WTC11 (cell line): ENCODE data around the gene ZDHHC21.

Experiments used
- CTCF ChIP-seq: fragments of 200-600 bp; IDR thresholded peaks from 2 replicates; pipeline ENCODE4 v1.8.0; 2022; ENCODE audit warnings: antibody characterized with exemption
- ESRRA ChIP-seq: sonication (generic); formaldehyde crosslinking; IDR thresholded peaks from 2 replicates; pipeline ENCODE4 v1.8.1; 2022; ENCODE audit warnings: mild to moderate bottlenecking, missing genetic modification reagents, borderline replicate concordance
- FOXK1 ChIP-seq: sonication (generic); formaldehyde crosslinking; IDR thresholded peaks from 2 replicates; pipeline ENCODE4 v1.8.0; 2022; ENCODE audit warnings: mild to moderate bottlenecking, moderate library complexity, missing genetic modification reagents
- NFYB ChIP-seq: sonication (generic); formaldehyde crosslinking; conservative IDR thresholded peaks from 2 replicates; pipeline ENCODE4 v1.8.0; 2022; ENCODE audit warnings: low read depth, missing genetic modification reagents
- RELA ChIP-seq: sonication (generic); formaldehyde crosslinking; IDR thresholded peaks from 2 replicates; pipeline ENCODE4 v1.8.1; 2022; ENCODE audit warnings: missing genetic modification reagents, mild to moderate bottlenecking, borderline replicate concordance
- USF1 ChIP-seq: sonication (generic); formaldehyde crosslinking; IDR thresholded peaks from 2 replicates; pipeline ENCODE4 v1.8.0; 2022; ENCODE audit warnings: mild to moderate bottlenecking, missing genetic modification reagents
- ZNF263 ChIP-seq: sonication (generic); formaldehyde crosslinking; IDR thresholded peaks from 2 replicates; pipeline ENCODE4 v1.8.1; 2022; ENCODE audit warnings: low read depth, mild to moderate bottlenecking, moderate library complexity, missing genetic modification reagents
- ZNF416 ChIP-seq: fragments of 250-450 bp; sonication (Bioruptor Pico); IDR thresholded peaks from 2 replicates; pipeline ENCODE4 v1.9.0; 2021; ENCODE audit warnings: mild to moderate bottlenecking, inconsistent platforms
- TF ChIP-seq, protein P1 (sequence below): fragments of 250-450 bp; sonication (Bioruptor Pico); conservative IDR thresholded peaks from 2 replicates; pipeline ENCODE4 v1.9.0; 2021; ENCODE audit warnings: mild to moderate bottlenecking

DNA sequence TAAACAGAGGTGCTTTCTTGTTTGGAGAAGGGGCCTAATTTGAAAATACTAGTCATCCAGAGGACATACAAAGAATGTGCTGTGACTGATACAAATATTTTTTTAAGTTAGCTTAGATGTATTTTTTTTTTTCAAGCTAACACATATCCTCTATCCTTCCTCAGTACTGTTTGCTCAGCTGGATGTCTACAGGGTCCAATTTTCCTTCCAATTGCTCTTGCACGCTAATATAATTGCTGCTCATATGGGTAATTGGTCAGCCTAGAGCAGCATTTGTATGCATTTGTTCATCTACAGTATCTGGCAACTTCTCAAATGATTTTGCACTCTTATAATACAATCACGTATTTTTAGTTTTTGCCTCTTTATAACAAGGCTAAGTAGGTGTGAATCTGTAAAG is 84.7 kb downstream of the ZDHHC21 start:
- TF ChIP-seq RELA = no peak
- no peak for TF ChIP-seq ZNF416 (CRISPR knock-in tag)
- TF ChIP-seq CTCF = no peak
- no peak for TF ChIP-seq FOXK1 (CRISPR knock-in tag)
- no peak for TF ChIP-seq USF1 (CRISPR knock-in tag)
- TF ChIP-seq, protein P1, sequence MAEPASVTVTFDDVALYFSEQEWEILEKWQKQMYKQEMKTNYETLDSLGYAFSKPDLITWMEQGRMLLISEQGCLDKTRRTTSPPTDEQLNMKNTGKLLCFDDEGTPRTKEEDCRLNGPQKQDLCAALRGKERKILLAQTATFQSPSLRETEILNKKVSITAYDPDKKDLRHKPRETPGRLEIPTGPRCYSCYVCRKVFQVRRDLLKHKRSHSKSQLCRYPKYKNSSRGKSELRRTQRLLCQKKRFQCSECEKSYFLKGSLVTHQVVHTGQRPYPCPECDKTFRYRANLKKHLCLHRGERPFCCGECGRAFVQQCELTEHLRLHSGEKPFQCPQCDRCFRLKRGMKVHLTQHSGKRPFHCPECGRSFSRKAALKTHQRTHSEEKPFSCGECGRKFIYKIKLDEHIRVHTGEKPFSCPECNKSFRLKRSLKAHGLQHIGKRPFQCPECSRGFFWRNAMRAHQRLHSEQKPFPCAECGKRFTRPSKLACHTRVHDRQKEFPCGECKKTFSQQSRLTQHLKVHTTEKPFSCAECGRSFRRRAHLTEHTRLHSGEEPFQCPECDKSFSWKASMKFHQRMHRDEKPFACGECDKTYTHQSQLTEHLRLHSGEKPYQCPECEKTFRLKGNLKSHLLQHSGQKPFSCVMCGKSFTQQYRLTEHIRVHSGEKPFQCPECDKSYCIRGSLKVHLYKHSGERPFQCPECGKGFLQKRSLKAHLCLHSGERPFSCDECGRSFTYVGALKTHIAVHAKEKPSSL (CRISPR knock-in tag) = no peak
- TF ChIP-seq ZNF263 (CRISPR knock-in tag) = no peak
- no peak for TF ChIP-seq ESRRA (CRISPR knock-in tag)
- no peak for TF ChIP-seq NFYB (CRISPR knock-in tag)
